ENCODE results near the gene SPOP.

DNA sequence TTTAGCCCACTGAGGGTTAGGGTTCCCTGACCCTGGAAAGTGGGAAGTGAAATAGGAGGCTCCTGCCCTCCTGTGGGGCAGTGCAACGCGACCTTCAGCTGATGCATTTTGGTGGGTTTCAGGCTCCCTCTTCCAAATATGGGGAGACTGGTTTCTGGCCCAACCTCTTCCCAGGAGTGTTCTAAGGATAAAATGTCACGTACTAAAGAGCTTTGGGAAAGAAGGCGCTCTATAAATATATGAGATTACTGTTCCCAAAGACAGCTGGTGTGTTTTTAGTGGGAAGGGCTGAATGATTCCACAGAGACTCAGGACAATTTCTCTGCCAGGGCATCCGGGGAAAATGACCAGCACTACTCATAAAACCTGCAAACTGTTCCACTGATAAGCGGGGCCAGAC is 20.1 kb upstream of the SPOP start:
- TF ChIP-seq, protein P1, sequence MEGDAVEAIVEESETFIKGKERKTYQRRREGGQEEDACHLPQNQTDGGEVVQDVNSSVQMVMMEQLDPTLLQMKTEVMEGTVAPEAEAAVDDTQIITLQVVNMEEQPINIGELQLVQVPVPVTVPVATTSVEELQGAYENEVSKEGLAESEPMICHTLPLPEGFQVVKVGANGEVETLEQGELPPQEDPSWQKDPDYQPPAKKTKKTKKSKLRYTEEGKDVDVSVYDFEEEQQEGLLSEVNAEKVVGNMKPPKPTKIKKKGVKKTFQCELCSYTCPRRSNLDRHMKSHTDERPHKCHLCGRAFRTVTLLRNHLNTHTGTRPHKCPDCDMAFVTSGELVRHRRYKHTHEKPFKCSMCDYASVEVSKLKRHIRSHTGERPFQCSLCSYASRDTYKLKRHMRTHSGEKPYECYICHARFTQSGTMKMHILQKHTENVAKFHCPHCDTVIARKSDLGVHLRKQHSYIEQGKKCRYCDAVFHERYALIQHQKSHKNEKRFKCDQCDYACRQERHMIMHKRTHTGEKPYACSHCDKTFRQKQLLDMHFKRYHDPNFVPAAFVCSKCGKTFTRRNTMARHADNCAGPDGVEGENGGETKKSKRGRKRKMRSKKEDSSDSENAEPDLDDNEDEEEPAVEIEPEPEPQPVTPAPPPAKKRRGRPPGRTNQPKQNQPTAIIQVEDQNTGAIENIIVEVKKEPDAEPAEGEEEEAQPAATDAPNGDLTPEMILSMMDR (IDR thresholded peaks at IDR 0.05): no peak
- TF ChIP-seq POLR2A (IDR thresholded peaks at IDR 0.05): no peak
